Hematopoietic multipotent progenitor cell treated with erythropoietin and hydrocortisone succinate and interleukin-3 and kit ligand, for 6 days (in vitro differentiated cells): ENCODE data around the gene TTC9B.
"Not testable (repeated sequence)": the region's sequence is repeated elsewhere in the genome, so short reads cannot be mapped to it uniquely, and the experiment has no call there.

ENCODE experiments used
- DNase-seq: peaks from one replicate; pipeline ENCODE4 v3.0.0-alpha.2; 2015

The TTC9B gene

GRCh38 chr19:40231544-40232424 lies 13.6 kb upstream of the TTC9B start:
- no peak for DNase-seq

DNA sequence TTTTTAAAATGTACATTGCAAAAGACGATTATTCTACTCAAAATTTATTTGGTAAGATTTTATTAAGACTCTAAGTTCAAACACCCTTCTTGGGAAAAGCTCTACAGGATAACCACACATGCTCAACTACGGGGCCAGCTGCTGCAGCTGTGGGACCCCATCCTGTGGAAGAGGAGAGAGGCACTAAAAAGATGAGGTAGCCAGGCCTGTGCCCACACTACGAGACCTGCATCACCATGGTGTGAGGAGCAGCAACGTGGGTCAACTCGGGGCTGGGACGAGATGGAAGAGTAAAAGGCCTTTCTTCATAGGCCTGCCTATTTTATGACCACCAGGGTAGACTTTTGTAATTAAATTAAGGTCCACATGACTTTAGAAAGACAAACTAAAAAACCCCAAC lies 12.9 kb upstream of the TTC9B start:
- DNase-seq: no peak

- no peak for DNase-seq
Measured at GRCh38 chr19:40229926-40230417, 11.8 kb upstream of the TTC9B start.

DNA sequence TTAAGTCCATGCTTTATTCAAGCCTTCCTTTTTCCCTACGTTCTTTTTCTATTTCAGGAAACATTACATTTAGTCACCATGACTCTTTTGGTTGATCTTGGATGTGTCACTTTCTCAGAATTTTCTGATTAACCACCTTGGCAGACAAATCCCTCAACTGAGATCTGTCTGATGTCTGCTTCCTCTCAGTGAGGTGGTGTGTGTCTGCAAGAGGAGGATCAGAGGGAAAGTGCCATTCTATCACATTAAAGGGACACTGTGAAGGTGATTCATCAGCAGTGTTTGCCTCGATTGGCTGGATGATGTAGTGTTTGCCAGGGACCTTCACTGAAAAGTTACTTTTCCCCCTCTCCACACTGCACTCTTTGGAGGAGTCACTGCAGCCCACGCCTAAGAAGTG lies 11.3 kb upstream of the TTC9B start:
- DNase-seq: no peak

- no peak for DNase-seq
Measured at GRCh38 chr19:40228863-40229262, 10.7 kb upstream of the TTC9B start.

GRCh38 chr19:40228346-40228745 lies 10.2 kb upstream of the TTC9B start:
- no peak for DNase-seq

DNA sequence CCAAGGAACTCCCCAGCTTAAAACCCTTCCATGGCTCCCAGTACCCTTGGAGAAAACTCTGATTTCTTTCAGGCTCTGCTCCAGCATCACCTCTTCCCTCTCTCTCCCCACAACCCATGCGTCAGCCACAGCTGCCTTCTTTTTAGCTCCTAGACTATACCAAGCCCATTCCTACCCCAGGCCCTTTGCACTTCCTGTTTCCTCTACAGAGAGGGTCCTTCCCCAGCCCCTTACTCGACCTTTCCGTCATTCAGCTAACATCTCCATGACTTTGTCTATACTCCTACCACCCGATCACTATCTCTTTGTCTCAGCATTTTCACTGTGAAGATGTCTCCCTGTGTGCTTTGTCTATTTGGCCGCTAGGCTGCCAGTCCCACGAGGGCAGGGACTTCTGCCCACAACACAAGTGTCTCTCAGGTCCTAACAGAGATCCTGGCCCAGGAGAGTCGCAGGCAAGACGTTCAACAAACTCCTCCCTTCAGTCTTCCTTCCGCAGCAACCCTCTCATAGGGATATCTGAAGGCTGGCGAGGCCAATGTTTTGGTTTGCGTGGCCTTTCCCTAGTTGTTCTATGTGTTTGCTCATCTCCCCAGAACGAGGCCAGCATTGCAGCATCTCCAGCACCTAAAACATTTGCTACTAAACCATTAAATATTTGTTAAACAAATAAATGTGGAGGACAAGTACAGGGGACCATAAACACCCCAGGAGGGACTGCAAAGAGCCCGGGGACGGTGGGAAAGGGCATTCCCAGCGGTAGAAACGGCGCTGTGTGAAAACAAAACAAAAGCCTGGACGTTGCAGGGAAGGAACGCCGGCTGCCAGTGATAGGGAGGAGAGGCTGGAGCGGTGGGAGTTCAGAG lies 7.5 kb upstream of the TTC9B start:
- DNase-seq: no peak

- DNase-seq: no peak
Measured at GRCh38 chr19:40224342-40225150, 6.4 kb upstream of the TTC9B start.

DNA sequence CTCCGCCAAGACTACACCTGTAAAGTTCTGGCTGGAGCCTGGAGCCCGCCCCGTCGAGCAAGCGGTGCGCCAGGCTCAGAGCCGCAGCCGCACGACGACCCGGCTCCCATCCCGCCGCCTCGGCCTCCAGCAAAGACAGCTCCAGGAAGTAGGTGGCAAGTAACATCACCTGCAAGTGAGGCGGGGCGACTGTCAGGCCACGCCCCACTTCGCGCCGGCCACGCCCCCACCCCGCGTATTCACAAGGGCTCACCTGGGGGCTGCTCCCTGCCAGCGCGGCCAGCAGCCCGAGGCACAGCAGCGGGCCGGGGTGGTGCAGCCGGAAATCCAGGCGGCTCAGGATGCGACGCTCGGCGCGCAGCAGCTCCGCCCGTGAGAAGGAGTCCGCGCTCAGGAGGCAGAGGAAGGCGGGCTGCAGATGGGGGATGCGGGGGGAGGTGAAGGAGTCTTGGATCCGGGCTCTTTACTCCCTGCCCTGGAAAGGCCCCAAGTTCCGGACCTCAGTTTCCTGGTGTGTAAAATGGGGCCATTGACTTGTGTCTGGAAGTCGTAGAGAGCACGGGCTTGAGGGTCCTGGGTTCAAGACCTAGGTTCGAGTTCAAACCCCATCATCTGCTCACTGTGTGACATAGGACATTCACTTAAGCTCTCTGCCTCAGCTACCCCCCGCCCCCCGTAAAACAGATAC lies 5.1 kb upstream of the TTC9B start:
- no peak for DNase-seq

DNA sequence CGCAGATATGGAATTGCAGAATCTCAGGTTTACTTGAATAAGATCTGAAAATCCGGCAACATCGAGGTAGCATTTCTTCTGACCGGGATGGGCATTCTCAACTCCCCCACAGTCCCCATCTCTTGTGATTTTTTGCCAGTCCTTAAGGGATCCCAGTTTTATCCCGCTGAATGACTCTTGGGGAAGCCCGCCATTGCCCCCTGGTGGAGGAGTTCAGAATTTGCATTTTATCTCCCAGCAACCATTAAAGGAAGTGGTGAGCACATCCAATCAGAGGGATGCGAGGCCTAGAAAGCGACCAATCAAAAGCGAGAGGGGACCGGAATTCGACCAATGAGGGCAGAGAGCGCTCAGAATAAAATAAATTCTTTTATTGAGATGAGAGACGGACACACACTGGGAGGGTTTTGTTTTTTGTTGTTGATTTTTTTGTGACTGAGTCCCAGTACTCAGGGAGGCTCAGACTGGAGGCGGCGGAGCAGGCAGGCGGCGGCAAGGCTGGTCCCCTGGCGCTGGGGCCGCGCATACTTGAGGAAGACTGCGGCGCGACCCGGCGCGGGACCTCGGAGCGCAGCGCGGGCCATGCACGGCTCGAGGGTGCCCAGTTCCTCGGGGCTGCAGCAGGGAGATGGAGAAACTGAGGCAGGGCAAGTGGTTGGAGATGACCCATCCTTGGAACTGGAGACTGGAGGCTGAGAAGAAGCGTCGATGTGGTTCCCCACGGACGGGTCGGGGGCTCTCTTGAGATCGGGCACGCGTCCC lies 3.9 kb upstream of the TTC9B start:
- DNase-seq: peak; percentile 90

- DNase-seq: no peak
Measured at GRCh38 chr19:40220674-40221073, 2.5 kb upstream of the TTC9B start.

DNA sequence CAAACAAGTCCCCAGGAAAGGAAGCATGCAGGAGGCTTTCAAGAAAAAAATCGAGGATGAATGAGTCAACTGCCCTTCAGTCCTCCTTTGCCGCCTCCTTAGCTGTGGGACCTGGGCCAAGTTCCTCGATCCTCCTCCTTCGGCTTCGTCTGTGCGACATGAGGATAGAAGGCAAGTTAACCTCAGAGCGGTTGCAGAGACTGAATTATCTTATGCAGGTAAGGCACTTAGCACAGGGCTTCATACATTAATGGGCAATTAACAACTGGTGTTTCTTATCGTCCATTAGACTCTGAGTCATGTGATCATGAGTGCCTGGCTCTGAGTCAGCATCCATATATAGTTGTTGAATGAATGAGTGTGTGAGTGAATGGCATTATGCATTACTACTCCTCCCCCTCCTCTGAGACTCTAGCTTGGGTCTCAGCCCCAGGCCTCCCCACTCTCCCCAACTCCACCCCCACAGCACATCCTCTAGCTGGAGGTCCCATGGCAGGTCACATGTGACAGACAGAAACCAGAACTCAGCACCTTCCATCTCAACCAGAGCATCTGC lies 1.6 kb upstream of the TTC9B start:
- DNase-seq: peak; percentile 57

DNA sequence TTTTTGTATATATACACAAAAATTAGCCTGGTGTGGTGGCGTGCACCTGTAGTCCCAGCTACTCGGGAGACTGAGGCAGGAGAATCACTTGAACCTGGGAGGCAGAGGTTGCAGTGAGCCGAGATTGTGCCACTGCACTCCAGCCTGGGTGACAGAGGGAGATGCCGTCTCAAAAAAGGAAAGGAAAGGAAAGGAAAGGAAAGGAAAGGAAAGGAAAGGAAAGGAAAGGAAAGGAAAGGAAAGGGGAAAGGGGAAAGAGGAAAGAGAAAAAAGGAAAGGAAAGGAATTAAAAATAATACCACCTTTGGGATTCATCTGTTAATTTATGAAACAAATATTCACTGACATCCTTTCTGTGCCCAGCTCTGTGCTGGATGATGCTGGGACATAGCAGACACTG lies 845 bp upstream of the TTC9B start:
- DNase-seq: not testable (repeated sequence)

GRCh38 chr19:40217027-40217810 lies 965 bp downstream of the TTC9B start:
- DNase-seq: peak; percentile 64

DNA sequence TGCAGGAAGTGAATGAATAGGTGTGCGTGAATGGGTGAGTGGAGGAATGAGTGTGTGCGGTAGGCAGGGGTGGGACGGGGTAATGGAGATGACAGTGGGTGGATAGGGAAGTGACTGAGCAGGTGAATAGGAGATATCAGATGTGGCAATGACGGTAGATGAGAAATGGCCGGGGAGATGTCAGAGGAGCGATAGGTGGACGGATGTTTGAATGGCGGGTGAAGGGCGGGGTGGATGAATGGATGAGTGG lies 1.5 kb downstream of the TTC9B start:
- no peak for DNase-seq

- DNase-seq: no peak
Measured at GRCh38 chr19:40216013-40216776, 2.0 kb downstream of the TTC9B start.

DNA sequence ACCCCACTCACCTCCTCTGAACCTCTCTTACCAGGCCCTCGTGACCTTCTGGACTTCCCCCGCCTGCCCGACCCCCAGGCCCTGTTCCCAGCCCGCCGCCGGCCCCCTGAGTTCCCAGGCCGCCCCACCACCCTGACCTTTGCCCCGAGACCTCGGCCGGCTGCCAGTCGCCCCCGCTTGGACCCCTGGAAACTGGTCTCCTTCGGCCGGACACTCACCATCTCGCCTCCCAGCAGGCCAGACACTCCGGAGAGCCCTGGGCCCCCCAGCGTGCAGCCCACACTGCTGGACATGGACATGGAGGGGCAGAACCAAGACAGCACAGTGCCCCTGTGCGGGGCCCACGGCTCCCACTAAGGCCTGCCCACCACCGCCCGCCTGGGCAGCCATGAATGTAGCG lies 3.2 kb downstream of the TTC9B start:
- DNase-seq: no peak

GRCh38 chr19:40213882-40214570 lies 4.2 kb downstream of the TTC9B start:
- DNase-seq: no peak

GRCh38 chr19:40213251-40213829 lies 4.8 kb downstream of the TTC9B start:
- no peak for DNase-seq
